ENCODE measurements around the gene ANKS4B. TPM values are rescaled to one million over a fixed set of nuclear protein-coding genes. Genes with fewer than 3 reads are reported as not detected.

Gene ANKS4B
- total RNA-seq, 1 experiment from 2014 or later: 0.09 TPM

DNA sequence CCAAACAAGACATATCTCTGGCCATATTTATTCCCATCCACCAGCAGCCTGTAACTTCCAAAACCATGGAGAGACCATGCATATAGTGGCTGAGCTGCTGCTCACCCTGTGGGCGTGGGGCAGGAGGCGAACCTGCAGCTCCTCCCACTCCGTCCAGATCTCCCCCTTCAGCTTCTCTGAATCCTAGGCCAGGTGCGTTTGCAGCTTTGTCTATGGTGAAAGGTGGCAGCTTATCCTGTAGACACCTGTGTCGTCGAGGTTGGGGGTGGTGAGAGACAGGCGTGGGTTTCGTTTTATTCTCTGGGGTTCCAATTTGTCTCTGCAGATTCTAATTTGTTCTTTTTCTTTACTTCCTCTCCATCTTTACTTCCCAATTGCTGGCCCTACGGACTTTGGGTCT is 9.7 kb upstream of the ANKS4B start:
- no peak overlapping the region for H4K91ac ChIP-seq (ENCODE audit: insufficient read length, low read depth, low read length)
- H2AFZ ChIP-seq (ENCODE audit: low read length): no peak overlapping the region
- no peak overlapping the region for H3K4ac ChIP-seq (ENCODE audit: low read depth, low read length)
- Mint-ChIP-seq H3K4me3 (peak overlapping the region in 1 of 2 experiments; percentile 52; a peak in 1 of 5 replicates), H3K27me3 (ENCODE audit: low read depth) (peaks cover 14% of the 10 kb centered on the region), H3K27ac (peak overlapping the region in 1 of 3 experiments; percentile 76; a peak in 1 of 7 replicates), H3K4me1 (peaks cover 40 to 47% of the 10 kb centered on the region in 2 experiments), H3K9me3 (peaks cover 8 to 10% of the 10 kb centered on the region in 2 experiments), H3K36me3 (ENCODE audit: insufficient read depth in 1 of 3, low read depth in 3 of 3) (peaks cover 3 to 5% (median 5%) of the 10 kb centered on the region in 3 experiments; a peak in 5 of 7 replicates)
- DNase-seq: peak; percentile 31
- H3K9ac ChIP-seq (ENCODE audit: extremely low read depth, insufficient read length, low read length): no peak overlapping the region
- H2BK120ac ChIP-seq (ENCODE audit: low read depth, low read length, poor library complexity, severe bottlenecking): no peak overlapping the region
- no peak overlapping the region for H2BK20ac ChIP-seq (ENCODE audit: low read depth, low read length, poor library complexity, severe bottlenecking)
- no peaks in the 10 kb centered on the region for H3K9me3 ChIP-seq (ENCODE audit: control insufficient read depth, low read depth, low read length)
- no peak overlapping the region for H3K18ac ChIP-seq (ENCODE audit: insufficient read length, low read depth, low read length)
- no peaks in the 10 kb centered on the region for H3K79me1 ChIP-seq (ENCODE audit: insufficient read depth, low read depth, low read length, poor library complexity, severe bottlenecking)
- no CpG with 5 or more reads among the region's 9 CpGs for WGBS (ENCODE audit: extremely low coverage, insufficient read length, low lambda C conversion rate)
- no peaks in the 10 kb centered on the region for H3K23me2 ChIP-seq (ENCODE audit: insufficient read length, low read depth, low read length, poor library complexity, severe bottlenecking)
- no peak overlapping the region for H2BK12ac ChIP-seq (ENCODE audit: insufficient read length, low read depth, low read length)
- H2BK15ac ChIP-seq (ENCODE audit: low read depth, low read length): no peak overlapping the region
- H3K27ac ChIP-seq (ENCODE audit: insufficient read length, low read depth, low read length): no peak overlapping the region
- TF ChIP-seq, protein P1, sequence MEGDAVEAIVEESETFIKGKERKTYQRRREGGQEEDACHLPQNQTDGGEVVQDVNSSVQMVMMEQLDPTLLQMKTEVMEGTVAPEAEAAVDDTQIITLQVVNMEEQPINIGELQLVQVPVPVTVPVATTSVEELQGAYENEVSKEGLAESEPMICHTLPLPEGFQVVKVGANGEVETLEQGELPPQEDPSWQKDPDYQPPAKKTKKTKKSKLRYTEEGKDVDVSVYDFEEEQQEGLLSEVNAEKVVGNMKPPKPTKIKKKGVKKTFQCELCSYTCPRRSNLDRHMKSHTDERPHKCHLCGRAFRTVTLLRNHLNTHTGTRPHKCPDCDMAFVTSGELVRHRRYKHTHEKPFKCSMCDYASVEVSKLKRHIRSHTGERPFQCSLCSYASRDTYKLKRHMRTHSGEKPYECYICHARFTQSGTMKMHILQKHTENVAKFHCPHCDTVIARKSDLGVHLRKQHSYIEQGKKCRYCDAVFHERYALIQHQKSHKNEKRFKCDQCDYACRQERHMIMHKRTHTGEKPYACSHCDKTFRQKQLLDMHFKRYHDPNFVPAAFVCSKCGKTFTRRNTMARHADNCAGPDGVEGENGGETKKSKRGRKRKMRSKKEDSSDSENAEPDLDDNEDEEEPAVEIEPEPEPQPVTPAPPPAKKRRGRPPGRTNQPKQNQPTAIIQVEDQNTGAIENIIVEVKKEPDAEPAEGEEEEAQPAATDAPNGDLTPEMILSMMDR (conservative IDR thresholded peaks at IDR 0.05): no peak
- no peaks in the 10 kb centered on the region; the same call in 1 of the 2 replicates for H3K27me3 ChIP-seq (ENCODE audit: insufficient read depth, low read length)
- no peak overlapping the region for H3K4me2 ChIP-seq (ENCODE audit: insufficient read depth, insufficient read length, low read length)
- no peak overlapping the region for H3K23ac ChIP-seq (ENCODE audit: insufficient read length, low read depth, low read length)
- peaks cover 10% of the 10 kb centered on the region for H3K4me1 ChIP-seq (ENCODE audit: insufficient read depth, low read length)
- H4K20me1 ChIP-seq (ENCODE audit: control insufficient read depth, insufficient read depth, insufficient read length): no peaks in the 10 kb centered on the region
- no peak overlapping the region for H4K5ac ChIP-seq (ENCODE audit: insufficient read length, low read depth, low read length)
- H2BK5ac ChIP-seq (ENCODE audit: insufficient read length, low read length): no peak overlapping the region
- H3K79me2 ChIP-seq (ENCODE audit: insufficient read depth, low read length): no peaks in the 10 kb centered on the region
- H2AK5ac ChIP-seq (ENCODE audit: insufficient read length, low read length): no peak overlapping the region
- no peak overlapping the region for H4K8ac ChIP-seq (replicated peaks; ENCODE audit: insufficient read length, low read depth, low read length)
- no peak overlapping the region for H3K56ac ChIP-seq (ENCODE audit: insufficient read length, low read depth, low read length)
- H3K14ac ChIP-seq (ENCODE audit: insufficient read depth, low read length): no peak overlapping the region
- no peak overlapping the region for H3T11ph ChIP-seq (ENCODE audit: low read length)
